ENCODE measurements around the gene ATP11A.

The ATP11A gene

DNA sequence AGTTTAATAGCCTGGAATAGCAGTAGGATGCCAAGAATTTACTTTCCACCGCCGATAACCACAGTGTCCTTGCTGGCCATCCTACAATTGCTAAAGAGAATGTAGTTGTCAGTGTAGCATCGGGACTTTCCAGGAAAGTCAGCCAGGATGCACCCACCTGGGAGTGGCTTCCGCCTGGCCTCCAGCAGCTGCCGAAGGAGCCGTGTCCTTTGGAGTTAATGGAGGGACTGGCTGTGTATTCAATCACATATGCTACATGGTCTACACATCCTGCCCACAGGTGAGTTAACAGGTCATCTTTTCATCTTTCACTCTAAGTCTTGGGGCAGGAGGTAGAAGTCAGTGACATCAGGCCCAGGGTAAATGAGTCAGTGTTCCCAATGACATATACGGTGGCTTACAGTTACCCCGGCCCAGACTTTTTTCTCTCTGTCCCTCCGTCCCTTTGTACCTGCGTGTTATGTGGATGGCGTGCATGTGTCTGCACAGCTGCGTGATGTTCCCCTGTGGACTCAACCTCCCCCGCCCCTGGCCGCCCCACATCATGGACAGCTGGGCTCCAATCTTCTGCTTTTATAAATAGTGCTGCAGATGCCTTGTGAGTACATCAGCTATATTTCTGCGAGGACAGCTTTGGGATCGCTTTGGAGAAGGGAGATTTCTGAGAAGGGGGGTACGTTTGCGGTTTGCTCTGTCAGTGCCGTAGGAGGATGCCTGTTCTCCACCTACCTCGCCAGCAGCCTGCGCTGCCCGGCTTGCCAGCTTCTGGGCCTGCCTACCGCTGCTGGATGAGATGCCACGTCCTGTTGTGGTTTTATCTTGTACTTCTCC lies 63.1 kb downstream of the ATP11A start:
- DNase-seq (ENCODE audit: low read depth) = no peak
- TF ChIP-seq, protein P1, sequence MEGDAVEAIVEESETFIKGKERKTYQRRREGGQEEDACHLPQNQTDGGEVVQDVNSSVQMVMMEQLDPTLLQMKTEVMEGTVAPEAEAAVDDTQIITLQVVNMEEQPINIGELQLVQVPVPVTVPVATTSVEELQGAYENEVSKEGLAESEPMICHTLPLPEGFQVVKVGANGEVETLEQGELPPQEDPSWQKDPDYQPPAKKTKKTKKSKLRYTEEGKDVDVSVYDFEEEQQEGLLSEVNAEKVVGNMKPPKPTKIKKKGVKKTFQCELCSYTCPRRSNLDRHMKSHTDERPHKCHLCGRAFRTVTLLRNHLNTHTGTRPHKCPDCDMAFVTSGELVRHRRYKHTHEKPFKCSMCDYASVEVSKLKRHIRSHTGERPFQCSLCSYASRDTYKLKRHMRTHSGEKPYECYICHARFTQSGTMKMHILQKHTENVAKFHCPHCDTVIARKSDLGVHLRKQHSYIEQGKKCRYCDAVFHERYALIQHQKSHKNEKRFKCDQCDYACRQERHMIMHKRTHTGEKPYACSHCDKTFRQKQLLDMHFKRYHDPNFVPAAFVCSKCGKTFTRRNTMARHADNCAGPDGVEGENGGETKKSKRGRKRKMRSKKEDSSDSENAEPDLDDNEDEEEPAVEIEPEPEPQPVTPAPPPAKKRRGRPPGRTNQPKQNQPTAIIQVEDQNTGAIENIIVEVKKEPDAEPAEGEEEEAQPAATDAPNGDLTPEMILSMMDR (conservative IDR thresholded peaks at IDR 0.05; ENCODE audit: low read depth, low read length) = no peak
- no peak overlapping the region for H3K4me3 ChIP-seq (ENCODE audit: low read depth, low read length)

DNA sequence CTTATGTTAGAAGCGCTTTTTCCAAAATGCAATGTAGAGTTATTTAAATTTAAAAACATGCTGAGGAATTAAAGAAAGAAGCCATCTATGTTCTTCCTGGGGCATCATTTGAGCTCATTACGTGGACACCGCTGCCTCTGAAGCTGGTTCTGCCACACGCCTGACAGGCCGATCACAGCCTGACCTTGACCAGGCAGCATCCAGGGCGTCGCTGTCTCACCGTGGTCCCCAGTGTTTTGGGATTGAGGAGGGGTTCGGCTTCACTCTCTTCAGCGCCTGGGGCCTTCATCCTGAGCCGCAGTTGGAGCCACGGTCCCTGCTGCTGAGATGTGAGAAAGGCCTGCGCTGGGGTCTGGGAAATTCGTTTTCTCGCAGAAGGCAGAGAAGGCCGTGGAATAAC lies 64.0 kb downstream of the ATP11A start:
- TF ChIP-seq, protein P1 (conservative IDR thresholded peaks at IDR 0.05; ENCODE audit: low read depth, low read length) = no peak
- no peak for DNase-seq (ENCODE audit: low read depth)
- no peak overlapping the region for H3K4me3 ChIP-seq (ENCODE audit: low read depth, low read length)

DNA sequence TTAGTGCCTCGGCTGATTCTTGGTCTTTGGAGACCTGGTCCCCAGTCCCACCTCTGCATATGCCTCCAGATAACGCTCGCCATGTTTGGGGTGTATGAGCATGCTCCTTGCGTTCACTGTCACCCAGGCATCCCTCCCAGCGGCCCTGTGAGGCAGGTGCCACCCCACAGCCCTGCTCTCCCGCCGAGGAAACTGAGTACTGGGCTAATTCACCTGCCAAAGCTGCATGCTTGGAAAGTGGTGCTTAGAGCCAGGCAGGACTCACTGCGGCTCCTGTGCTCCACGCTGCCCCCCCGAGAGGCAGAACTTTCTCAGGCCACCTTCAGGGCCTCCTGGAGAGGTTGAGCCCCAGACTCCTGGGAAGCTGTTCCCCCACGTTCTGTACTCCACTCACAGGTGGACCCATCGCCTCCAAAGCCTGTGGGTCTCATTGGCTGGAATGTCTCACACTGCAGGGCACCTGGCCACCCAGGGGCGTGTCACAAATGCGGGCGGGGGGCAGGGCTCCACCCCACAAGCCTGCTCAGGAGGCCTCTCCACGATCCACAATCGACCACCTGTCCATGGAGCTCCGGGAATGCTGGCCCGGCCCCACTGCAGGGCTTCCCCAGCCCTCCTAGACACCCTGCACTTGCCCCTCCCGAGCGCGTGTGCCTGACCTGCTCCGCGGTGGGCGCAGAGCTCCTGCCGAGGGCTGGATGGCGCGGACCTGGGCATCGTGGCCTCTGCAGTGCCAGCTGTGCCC lies 64.6 kb downstream of the ATP11A start:
- no peak overlapping the region for H3K4me3 ChIP-seq (ENCODE audit: low read depth, low read length)
- TF ChIP-seq, protein P1 (conservative IDR thresholded peaks at IDR 0.05; ENCODE audit: low read depth, low read length) = no peak
- DNase-seq (ENCODE audit: low read depth) = no peak

DNA sequence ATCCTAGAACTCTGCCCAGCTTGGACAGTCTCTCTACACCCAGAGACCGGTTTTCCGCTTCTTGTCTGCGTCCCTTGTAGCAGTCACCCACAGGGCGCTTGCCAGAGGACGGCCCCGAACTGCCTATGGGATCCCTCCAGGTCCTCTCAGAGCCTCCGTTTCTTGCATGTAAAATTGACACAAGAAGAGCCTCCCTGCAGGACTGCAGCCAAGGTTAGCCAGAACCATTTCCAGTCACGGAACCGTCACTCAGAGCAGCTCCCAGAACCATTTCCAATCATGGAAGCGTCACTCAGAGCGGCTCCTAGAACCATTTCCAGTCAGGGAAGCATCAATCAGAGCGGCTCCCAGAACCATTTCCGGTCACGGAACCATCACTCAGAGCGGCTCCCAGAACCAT lies 65.5 kb downstream of the ATP11A start:
- H3K4me3 ChIP-seq (ENCODE audit: low read depth, low read length) = no peak overlapping the region
- TF ChIP-seq, protein P1 (conservative IDR thresholded peaks at IDR 0.05; ENCODE audit: low read depth, low read length) = no peak
- no peak for DNase-seq (ENCODE audit: low read depth)

DNA sequence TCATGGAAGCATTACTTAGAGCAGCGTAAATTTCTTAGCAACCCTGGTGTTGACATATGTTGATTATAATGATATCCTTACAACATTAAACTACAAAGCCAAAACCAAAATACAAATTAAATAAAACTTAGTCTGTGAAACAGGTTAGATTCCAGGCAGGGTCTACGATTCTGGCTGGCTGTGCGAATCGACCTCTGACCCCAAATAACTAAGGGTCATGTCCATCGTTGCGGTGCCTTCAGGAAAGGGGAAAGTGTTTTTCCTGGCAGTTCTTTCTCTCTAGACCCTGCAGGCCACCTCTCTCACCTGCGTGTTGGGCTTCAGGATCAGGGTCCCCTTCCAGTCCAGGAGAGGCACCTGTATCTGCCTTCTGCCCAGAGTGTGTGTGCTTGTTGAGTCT lies 66.2 kb downstream of the ATP11A start:
- TF ChIP-seq, protein P1 (conservative IDR thresholded peaks at IDR 0.05; ENCODE audit: low read depth, low read length) = no peak
- no peak overlapping the region for H3K4me3 ChIP-seq (ENCODE audit: low read depth, low read length)
- DNase-seq (ENCODE audit: low read depth) = no peak

DNA sequence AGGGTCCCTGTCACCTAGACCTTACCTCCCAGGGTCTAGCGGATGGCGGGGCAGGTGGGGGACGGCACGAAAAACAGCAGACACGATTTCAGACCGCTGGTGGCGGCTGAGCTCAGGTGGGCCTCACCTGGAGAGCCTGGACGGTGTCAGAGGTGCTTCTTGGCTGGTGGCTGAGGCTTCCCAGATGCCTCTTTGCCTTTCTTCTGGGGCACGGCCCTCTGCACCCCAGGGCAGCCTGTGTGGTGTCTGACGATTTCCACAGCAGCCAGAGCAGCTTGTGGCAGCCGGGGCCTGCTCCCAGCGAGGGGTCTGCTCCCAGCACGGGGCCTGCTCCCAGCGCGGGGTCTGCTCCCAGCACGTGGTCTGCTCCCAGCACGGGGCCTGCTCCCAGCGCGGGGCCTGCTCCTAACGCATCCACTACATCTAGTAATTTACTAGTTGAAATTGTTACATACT lies 66.7 kb downstream of the ATP11A start:
- peak; percentile 17 for DNase-seq (ENCODE audit: low read depth)
- TF ChIP-seq, protein P1 (conservative IDR thresholded peaks at IDR 0.05; ENCODE audit: low read depth, low read length) = no peak
- no peak overlapping the region for H3K4me3 ChIP-seq (ENCODE audit: low read depth, low read length)
